GM18907 (cell line): ENCODE measurements around the gene FBXW4.
"Not testable (repeated sequence)": the region's sequence is repeated elsewhere in the genome, so short reads cannot be mapped to it uniquely, and the experiment has no call there.

Experiments used
- ATAC-seq: cut with Tn5 transposase; IDR thresholded peaks from one replicate; pipeline ENCODE4 v1.9.1; 2021; ENCODE audit warnings: mild to moderate bottlenecking, moderate library complexity; ENCODE audit not compliant: unreplicated experiment

Gene FBXW4

GRCh38 chr10:101658975-101659374 is 36.0 kb downstream of the FBXW4 start:
- ATAC-seq, result no peak

DNA sequence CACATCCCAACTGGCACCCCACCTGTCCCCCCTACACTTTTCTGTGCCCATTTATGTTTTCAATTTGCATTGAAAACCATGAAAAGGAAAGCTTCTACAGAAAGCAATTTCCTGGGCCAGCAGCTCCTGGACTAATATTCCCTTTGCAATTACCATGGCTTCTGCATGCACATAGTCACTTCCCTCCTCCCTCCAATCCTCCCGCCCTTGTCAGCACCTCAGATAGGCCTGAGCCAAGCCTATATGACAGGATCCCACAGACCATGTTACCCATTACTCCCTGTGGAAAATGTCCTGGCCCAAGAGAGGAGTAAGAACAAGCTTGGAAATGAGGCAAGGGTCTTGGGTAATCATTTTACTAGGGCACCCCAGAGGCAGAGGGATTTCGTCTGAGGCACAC is 38.1 kb downstream of the FBXW4 start:
- ATAC-seq, result no peak

DNA sequence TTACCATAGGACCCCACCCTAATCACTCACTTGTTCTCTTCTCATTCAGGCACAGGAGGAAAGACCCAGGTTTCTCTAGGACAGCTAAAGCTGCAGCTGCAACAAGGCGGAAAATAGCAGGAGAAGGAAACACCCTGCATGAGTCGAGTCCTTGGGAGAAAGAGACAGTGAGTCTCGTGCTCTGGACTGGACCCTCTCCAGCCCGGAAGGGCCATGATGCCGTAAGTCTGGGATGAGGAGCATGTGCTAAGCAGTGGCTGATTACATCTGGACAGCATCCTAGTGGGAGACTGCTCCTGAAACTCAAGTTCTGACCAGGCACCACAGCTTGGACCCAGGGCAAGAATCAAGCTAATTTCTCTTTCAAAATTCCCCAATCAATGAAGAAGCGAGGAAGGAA is 39.4 kb downstream of the FBXW4 start:
- ATAC-seq, result no peak

GRCh38 chr10:101653536-101653935 is 41.4 kb downstream of the FBXW4 start:
- no peak for ATAC-seq

GRCh38 chr10:101651336-101651735 is 43.6 kb downstream of the FBXW4 start:
- no peak for ATAC-seq

DNA sequence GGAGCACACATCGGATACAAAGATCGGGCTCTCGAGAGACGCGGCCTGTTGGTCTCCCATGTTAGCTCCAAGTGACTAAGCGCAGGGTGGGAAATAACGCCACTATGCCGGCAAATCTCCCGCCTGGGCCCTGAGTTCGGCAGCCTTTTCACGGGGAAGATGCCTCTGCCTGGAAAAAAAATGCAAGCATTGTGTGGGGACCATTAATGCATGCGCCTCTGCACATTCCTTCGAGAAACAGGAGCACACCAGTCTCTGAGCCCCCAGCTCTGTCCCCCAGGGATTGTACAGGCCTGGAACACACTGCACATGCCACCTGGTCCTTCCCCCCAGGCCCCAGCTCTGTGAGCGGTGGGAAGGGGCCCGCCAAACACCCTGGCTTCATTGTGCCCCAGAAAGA is 44.1 kb downstream of the FBXW4 start:
- ATAC-seq, result no peak

GRCh38 chr10:101649525-101650085 is 45.4 kb downstream of the FBXW4 start:
- ATAC-seq, result no peak

DNA sequence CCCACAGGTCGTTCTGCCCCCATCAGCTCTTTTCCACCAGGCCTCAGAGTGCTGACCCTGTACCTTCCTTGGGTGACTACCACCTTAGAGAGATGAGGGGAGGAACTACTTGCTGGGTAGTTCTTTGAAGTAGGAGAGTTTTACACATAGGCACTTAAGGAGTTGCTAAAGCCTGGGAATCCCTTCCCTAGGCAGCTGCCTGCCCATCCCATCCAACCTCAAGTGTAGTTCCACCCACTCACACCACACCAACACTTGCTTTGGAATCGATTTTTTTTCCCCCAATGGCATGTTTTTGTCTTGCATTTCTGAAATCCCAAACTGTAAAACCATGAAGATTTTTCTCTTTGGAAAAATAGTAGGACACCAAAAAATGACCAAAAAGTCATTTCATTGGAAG is 47.7 kb downstream of the FBXW4 start:
- no peak for ATAC-seq

- no peak for ATAC-seq
Measured at GRCh38 chr10:101646364-101646763, 48.6 kb downstream of the FBXW4 start.

- ATAC-seq, result no peak
Measured at GRCh38 chr10:101645659-101646058, 49.3 kb downstream of the FBXW4 start.

GRCh38 chr10:101644002-101644401 is 51.0 kb downstream of the FBXW4 start:
- no peak for ATAC-seq

- no peak for ATAC-seq
Measured at GRCh38 chr10:101643546-101643945, 51.4 kb downstream of the FBXW4 start.

- no peak for ATAC-seq
Measured at GRCh38 chr10:101639141-101639900, 55.6 kb downstream of the FBXW4 start.

- ATAC-seq, result not testable (repeated sequence)
Measured at GRCh38 chr10:101633510-101633909, 61.5 kb downstream of the FBXW4 start.

- ATAC-seq, result no peak
Measured at GRCh38 chr10:101631821-101632475, 63.0 kb downstream of the FBXW4 start.

DNA sequence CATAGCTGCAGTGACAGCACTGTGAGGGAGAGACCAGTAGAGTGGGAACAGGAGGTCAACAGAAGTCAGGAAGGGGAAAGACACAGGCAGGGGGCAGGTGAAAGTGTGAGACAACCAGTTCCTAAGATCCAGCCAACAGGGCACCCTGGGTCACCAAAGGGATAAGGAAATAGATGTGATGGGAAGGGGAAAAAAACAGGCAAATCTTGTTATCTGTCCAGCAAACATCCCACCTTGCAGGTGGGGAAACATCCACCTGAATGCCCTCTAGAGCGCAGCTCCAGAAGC is 64.4 kb downstream of the FBXW4 start:
- ATAC-seq, result no peak

DNA sequence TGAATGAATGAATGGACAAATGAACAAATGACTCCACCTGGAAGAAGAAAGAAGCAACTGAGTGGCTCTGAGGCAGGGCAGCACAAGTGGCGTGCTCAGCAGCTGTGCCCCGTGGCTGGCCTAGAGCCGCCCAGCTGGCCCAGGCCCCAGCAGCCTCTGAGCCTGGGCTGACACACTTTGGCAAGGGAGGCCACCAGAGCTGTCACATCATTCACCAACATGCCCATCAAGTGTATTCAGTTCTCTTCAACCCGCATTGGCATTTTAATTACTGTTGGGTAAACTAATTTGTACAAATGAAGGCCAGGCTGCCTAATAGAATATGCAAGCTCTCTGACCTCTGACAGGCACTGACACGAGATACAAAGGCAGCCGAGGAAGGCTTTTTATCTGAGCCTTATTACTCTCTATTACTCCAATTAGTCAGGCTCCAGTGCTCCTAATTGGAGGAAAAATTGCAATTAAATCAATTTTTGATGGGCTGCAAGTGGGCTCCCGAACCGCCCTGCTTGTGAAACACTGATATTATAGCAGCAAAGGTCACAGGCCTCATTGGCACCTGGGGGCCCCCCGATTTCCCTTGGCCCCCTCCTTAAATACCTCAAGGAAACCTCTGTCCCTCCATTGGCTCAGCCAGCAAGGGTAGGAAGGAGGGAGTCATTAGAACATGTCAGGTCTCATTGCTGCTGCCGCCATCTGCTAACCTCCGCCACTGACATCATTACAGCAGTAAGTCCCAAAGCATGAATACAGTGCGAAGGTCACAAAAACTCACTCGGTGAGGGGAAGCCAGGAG is 64.9 kb downstream of the FBXW4 start:
- no peak for ATAC-seq

- no peak for ATAC-seq
Measured at GRCh38 chr10:101625821-101626412, 69.1 kb downstream of the FBXW4 start.

DNA sequence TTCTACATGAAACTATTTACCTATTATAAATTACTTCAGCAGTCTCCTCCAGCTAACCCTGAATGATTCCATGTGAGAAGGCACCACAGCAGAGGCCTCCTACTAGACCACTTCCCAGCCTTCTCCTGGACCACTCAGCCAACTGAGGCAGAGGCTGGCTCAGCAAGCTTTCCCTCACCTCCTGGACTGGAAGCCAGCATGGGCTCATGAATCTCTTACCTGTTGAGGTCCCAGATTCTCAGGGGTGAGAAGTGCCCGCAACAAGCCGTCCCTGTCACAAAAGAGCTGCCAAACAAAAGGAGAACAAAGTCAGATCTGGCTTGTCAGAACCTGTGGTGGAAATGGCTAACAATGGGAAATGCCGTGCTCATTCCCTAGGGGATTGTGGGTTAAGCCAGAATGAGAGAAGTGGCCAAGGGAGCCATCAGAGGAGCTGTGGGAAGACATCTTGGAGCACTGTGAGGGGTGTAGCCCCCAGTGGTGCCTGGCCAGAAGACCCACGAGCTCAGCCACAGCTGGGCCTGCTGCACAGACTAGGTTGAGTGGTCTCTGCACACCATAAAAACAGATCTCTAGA is 70.4 kb downstream of the FBXW4 start:
- no peak for ATAC-seq

- no peak for ATAC-seq
Measured at GRCh38 chr10:101623528-101623927, 71.4 kb downstream of the FBXW4 start.

GRCh38 chr10:101619983-101620382 is 75.0 kb downstream of the FBXW4 start:
- no peak for ATAC-seq
